ENCODE measurements around the gene FXR1. TPM values are rescaled to one million over a fixed set of nuclear protein-coding genes. Genes with fewer than 3 reads are reported as not detected.

The FXR1 gene
- total RNA-seq, 4 donors from 2014 or later = 62.0 to 118 (median 76.8) TPM

GRCh38 chr3:181006541-181006940 is 94.1 kb downstream of the FXR1 start:
- 86% methylated on average over 7 of the region's 7 CpGs for WGBS
- Histone ChIP-seq H3K36me3 (no peaks in the 10 kb centered on the region), H3K9me3 (no peaks in the 10 kb centered on the region), H3K4me1 (no peaks in the 10 kb centered on the region), H3K27ac (no peak overlapping the region), H3K27me3 (no peaks in the 10 kb centered on the region), H3K4me3 (no peak overlapping the region)
- TF ChIP-seq POLR2AphosphoS5 (IDR thresholded peaks at IDR 0.05) (no peak), EP300 (IDR thresholded peaks at IDR 0.05) (no peak), CTCF (IDR thresholded peaks at IDR 0.05) (no peak), POLR2A (IDR thresholded peaks at IDR 0.05) (no peak)
- no peak for DNase-seq (ENCODE audit: low spot score in 2 of 2)

GRCh38 chr3:181007262-181007661 is 94.8 kb downstream of the FXR1 start:
- H3K36me3 ChIP-seq = no peaks in the 10 kb centered on the region
- H3K4me1 ChIP-seq = no peaks in the 10 kb centered on the region
- no peaks in the 10 kb centered on the region for H3K9me3 ChIP-seq
- no peaks in the 10 kb centered on the region for H3K27me3 ChIP-seq
- no peak overlapping the region for H3K27ac ChIP-seq
- WGBS = 89% methylated on average over 3 of the region's 3 CpGs
- no peak for TF ChIP-seq EP300 (IDR thresholded peaks at IDR 0.05)
- no peak for TF ChIP-seq CTCF (IDR thresholded peaks at IDR 0.05)
- no peak for TF ChIP-seq POLR2A (IDR thresholded peaks at IDR 0.05)
- no peak for TF ChIP-seq POLR2AphosphoS5 (IDR thresholded peaks at IDR 0.05)
- H3K4me3 ChIP-seq = no peak overlapping the region
- no peak for DNase-seq (ENCODE audit: low spot score in 2 of 2)

- H3K9me3 ChIP-seq = no peaks in the 10 kb centered on the region
- 75% methylated on average over 1 of the region's 1 CpG for WGBS
- DNase-seq (ENCODE audit: low spot score in 2 of 2) = no peak
- no peaks in the 10 kb centered on the region for H3K27me3 ChIP-seq
- no peak overlapping the region for H3K4me3 ChIP-seq
- H3K27ac ChIP-seq = no peak overlapping the region
- no peak for TF ChIP-seq EP300 (IDR thresholded peaks at IDR 0.05)
- H3K4me1 ChIP-seq = no peaks in the 10 kb centered on the region
- H3K36me3 ChIP-seq = no peaks in the 10 kb centered on the region
Observed at GRCh38 chr3:181008796-181009195, 96.3 kb downstream of the FXR1 start.

- Histone ChIP-seq H3K9me3 (no peaks in the 10 kb centered on the region), H3K27me3 (no peaks in the 10 kb centered on the region), H3K4me3 (no peak overlapping the region), H3K36me3 (no peaks in the 10 kb centered on the region), H3K27ac (no peak overlapping the region), H3K4me1 (no peaks in the 10 kb centered on the region)
- 65% methylated on average over 5 of the region's 5 CpGs for WGBS
- DNase-seq (ENCODE audit: low spot score in 2 of 2) = no peak
- no peak for TF ChIP-seq POLR2A (IDR thresholded peaks at IDR 0.05)
- no peak for TF ChIP-seq POLR2AphosphoS5 (IDR thresholded peaks at IDR 0.05)
- no peak for TF ChIP-seq CTCF (IDR thresholded peaks at IDR 0.05)
- no peak for TF ChIP-seq EP300 (IDR thresholded peaks at IDR 0.05)
Observed at GRCh38 chr3:181009225-181009624, 96.8 kb downstream of the FXR1 start.

GRCh38 chr3:181017690-181018089 is 105.2 kb downstream of the FXR1 start:
- H3K27me3 ChIP-seq = no peaks in the 10 kb centered on the region

More at GRCh38 chr3:181017690-181018089, 105.2 kb downstream of the FXR1 start:
- H3K9me3 ChIP-seq = no peaks in the 10 kb centered on the region
- DNase-seq (ENCODE audit: low spot score in 2 of 2) = no peak
- H3K4me3 ChIP-seq = no peak overlapping the region
- H3K27ac ChIP-seq = no peak overlapping the region
- H3K36me3 ChIP-seq = no peaks in the 10 kb centered on the region
- TF ChIP-seq CTCF (IDR thresholded peaks at IDR 0.05) = no peak
- TF ChIP-seq POLR2AphosphoS5 (IDR thresholded peaks at IDR 0.05) = no peak
- no peak for TF ChIP-seq POLR2A (IDR thresholded peaks at IDR 0.05)
- TF ChIP-seq EP300 (IDR thresholded peaks at IDR 0.05) = no peak
- H3K4me1 ChIP-seq = no peaks in the 10 kb centered on the region
- 52% methylated on average over 2 of the region's 2 CpGs for WGBS

Data from suprapubic skin (tissue), 4 donors.